Loucy (cell line): ENCODE results near the gene STAT3.
A peak's percentile ranks its signal among the peaks of the same experiment; 100 is the strongest.

Experiments
- H2AFZ ChIP-seq: fragments of 200-600 bp; sonication (generic); 2 replicates; pipeline ENCODE4 v1.6.0; 2016; ENCODE audit warnings: antibody characterized with exemption, mild to moderate bottlenecking, low read length, moderate library complexity
- H3F3A ChIP-seq: fragments of 200-600 bp; 2 replicates; pipeline ENCODE4 v1.6.0; 2016; ENCODE audit warnings: antibody characterized with exemption, low read depth, mild to moderate bottlenecking
- H3K27me3 ChIP-seq: fragments of 200-600 bp; sonication (generic); 2 replicates; pipeline ENCODE4 v1.6.1; 2014; ENCODE audit warnings: low read length, mild to moderate bottlenecking; ENCODE audit not compliant: insufficient read depth, poor library complexity, severe bottlenecking
- H3K36me3 ChIP-seq: fragments of 200-600 bp; sonication (generic); 2 replicates; pipeline ENCODE4 v1.6.1; 2016; ENCODE audit warnings: low read length; ENCODE audit not compliant: insufficient read depth
- H3K4me1 ChIP-seq: fragments of 200-600 bp; sonication (generic); 2 replicates; pipeline ENCODE4 v1.5.1; 2014; ENCODE audit warnings: low read length, mild to moderate bottlenecking; ENCODE audit not compliant: insufficient read depth, poor library complexity, severe bottlenecking
- H3K4me2 ChIP-seq: fragments of 200-600 bp; sonication (generic); 2 replicates; pipeline ENCODE4 v1.6.0; 2014; ENCODE audit warnings: antibody characterized with exemption, low read length, low read depth, mild to moderate bottlenecking; ENCODE audit not compliant: poor library complexity, severe bottlenecking
- H3K4me3 ChIP-seq: fragments of 200-600 bp; sonication (generic); 2 replicates; pipeline ENCODE4 v1.5.1; 2014; ENCODE audit warnings: low read length, mild to moderate bottlenecking, mixed read lengths; ENCODE audit not compliant: poor library complexity, severe bottlenecking
- H3K79me2 ChIP-seq: fragments of 200-600 bp; sonication (generic); 2 replicates; pipeline ENCODE4 v1.6.1; 2014; ENCODE audit warnings: low read length; ENCODE audit not compliant: insufficient read depth
- H3K9ac ChIP-seq: fragments of 200-600 bp; sonication (generic); 2 replicates; pipeline ENCODE4 v1.6.0; 2014; ENCODE audit warnings: mild to moderate bottlenecking, low read depth, low read length, moderate library complexity; ENCODE audit not compliant: poor library complexity, severe bottlenecking
- H3K9me2 ChIP-seq: fragments of 200-600 bp; sonication (generic); replicated peaks from 2 replicates; pipeline ENCODE4 v1.6.1; 2016; ENCODE audit warnings: low read depth, low read length, mixed read lengths
- H3K9me3 ChIP-seq: fragments of 200-600 bp; sonication (generic); 2 replicates; pipeline ENCODE4 v1.6.1; 2014; ENCODE audit warnings: mild to moderate bottlenecking, antibody characterized with exemption, low read length, low read depth; ENCODE audit not compliant: insufficient read depth
- H4K20me1 ChIP-seq: fragments of 200-600 bp; sonication (generic); 2 replicates; pipeline ENCODE4 v1.6.0; 2014; ENCODE audit warnings: antibody characterized with exemption, low read length, mild to moderate bottlenecking; ENCODE audit not compliant: insufficient read depth, poor library complexity, severe bottlenecking
- EZH2phosphoT487 ChIP-seq: fragments of 200-600 bp; IDR thresholded peaks from 2 replicates; pipeline ENCODE4 v1.6.1; 2018; ENCODE audit warnings: antibody characterized with exemption, mild to moderate bottlenecking, moderate library complexity, borderline replicate concordance
- TF ChIP-seq, protein P1 (sequence below): fragments of 200-600 bp; sonication (generic); conservative IDR thresholded peaks from 2 replicates; pipeline ENCODE4 v1.5.1; 2014; ENCODE audit warnings: mild to moderate bottlenecking, antibody characterized with exemption, low read length

Gene STAT3

DNA sequence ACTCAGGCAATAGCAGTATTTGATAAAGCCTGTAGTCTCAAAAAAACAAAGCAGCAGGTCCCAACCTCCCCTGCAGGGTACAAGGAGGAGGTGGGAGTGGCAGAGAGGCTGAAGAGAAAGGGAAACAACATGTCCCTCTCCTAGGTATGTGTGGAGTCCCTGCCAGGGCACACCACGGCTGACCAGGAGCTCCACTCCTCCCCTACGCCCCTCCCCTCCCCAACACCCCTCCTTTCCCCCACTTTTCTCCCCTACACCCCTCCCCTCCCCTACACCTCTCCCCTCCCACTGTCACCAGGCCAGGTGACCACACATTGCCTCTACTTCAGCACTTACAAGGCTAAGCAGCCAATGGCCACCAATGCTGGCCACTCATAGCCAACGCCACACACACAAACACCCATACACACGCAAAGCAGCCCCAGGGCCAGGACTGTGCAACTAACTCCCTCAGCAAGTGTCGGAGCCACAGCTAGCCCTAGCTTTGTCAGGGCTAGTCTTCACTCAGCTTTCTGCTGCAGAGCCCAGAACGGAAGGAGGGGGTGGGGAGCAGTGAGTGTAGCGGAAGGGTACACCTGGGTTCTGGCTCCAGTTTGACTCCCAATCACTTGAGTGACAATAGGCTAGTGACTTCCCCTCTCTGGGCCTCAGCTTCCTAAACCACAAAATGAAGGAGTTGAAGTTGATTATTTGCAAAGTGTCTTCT lies 26.6 kb upstream of the STAT3 start:
- H3K4me3 ChIP-seq = peak overlapping the region; percentile 58
- no peaks in the 10 kb centered on the region for H4K20me1 ChIP-seq
- H3K4me1 ChIP-seq = peaks cover 13% of the 10 kb centered on the region
- peak overlapping the region; percentile 65 for H3K9ac ChIP-seq
- TF ChIP-seq, protein P1, sequence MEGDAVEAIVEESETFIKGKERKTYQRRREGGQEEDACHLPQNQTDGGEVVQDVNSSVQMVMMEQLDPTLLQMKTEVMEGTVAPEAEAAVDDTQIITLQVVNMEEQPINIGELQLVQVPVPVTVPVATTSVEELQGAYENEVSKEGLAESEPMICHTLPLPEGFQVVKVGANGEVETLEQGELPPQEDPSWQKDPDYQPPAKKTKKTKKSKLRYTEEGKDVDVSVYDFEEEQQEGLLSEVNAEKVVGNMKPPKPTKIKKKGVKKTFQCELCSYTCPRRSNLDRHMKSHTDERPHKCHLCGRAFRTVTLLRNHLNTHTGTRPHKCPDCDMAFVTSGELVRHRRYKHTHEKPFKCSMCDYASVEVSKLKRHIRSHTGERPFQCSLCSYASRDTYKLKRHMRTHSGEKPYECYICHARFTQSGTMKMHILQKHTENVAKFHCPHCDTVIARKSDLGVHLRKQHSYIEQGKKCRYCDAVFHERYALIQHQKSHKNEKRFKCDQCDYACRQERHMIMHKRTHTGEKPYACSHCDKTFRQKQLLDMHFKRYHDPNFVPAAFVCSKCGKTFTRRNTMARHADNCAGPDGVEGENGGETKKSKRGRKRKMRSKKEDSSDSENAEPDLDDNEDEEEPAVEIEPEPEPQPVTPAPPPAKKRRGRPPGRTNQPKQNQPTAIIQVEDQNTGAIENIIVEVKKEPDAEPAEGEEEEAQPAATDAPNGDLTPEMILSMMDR = no peak
- no peak for TF ChIP-seq EZH2phosphoT487
- H3K79me2 ChIP-seq = no peaks in the 10 kb centered on the region
- H3K36me3 ChIP-seq = no peaks in the 10 kb centered on the region
- peak overlapping the region; percentile 27 for H2AFZ ChIP-seq
- no peaks in the 10 kb centered on the region for H3K9me2 ChIP-seq
- H3K4me2 ChIP-seq = peak overlapping the region; percentile 55
- H3K27me3 ChIP-seq = no peaks in the 10 kb centered on the region
- no peaks in the 10 kb centered on the region for H3K9me3 ChIP-seq
- H3F3A ChIP-seq = no peaks in the 10 kb centered on the region

DNA sequence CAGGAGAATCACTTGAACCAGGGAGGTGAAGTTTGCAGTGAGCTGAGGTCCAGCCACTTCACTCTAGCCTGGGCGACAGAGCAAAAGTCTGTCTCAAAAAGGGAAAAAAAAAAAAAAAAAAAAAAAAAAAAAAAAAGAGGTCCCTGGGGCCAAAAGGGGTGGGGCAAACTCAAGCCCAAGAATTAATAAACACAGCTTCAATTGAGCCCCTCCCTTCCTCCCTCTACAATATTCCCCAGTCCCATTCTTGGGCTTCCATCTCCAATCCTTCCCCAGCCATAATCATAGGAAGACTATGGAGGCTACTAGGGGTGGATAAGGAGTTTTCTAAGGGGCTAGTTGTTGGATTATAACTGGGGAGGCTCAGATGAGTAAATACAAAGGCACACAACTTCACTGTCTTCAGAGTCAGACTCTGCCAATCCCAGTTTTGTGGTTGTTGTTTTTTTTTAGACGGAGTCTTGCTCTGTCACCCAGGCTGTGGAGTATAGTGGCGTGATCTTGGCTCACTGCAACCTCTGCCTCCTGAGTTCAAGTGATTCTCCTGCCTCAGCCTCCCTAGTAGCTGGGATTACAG lies 25.3 kb upstream of the STAT3 start:
- Histone ChIP-seq H3K4me3 (no peak overlapping the region), H2AFZ (no peak overlapping the region), H3K79me2 (no peaks in the 10 kb centered on the region), H3K9me2 (no peaks in the 10 kb centered on the region), H3K4me2 (no peak overlapping the region), H3K9ac (no peak overlapping the region), H3K36me3 (no peaks in the 10 kb centered on the region), H4K20me1 (no peaks in the 10 kb centered on the region), H3K27me3 (no peaks in the 10 kb centered on the region), H3K4me1 (peaks cover 13% of the 10 kb centered on the region), H3K9me3 (no peaks in the 10 kb centered on the region), H3F3A (no peaks in the 10 kb centered on the region)
- TF ChIP-seq, protein P1 = no peak
- no peak for TF ChIP-seq EZH2phosphoT487

GRCh38 chr17:42411905-42412679 lies 23.9 kb upstream of the STAT3 start:
- no peaks in the 10 kb centered on the region for H3K36me3 ChIP-seq
- no peaks in the 10 kb centered on the region for H3K9me2 ChIP-seq
- TF ChIP-seq, protein P1 = no peak
- no peak for TF ChIP-seq EZH2phosphoT487
- H3K27me3 ChIP-seq = no peaks in the 10 kb centered on the region
- H3K4me1 ChIP-seq = peaks cover 13% of the 10 kb centered on the region
- no peaks in the 10 kb centered on the region for H3K9me3 ChIP-seq
- H4K20me1 ChIP-seq = no peaks in the 10 kb centered on the region
- no peaks in the 10 kb centered on the region for H3K79me2 ChIP-seq
- H3F3A ChIP-seq = no peaks in the 10 kb centered on the region
- no peak overlapping the region for H3K4me3 ChIP-seq
- H3K9ac ChIP-seq = no peak overlapping the region
- H3K4me2 ChIP-seq = no peak overlapping the region
- H2AFZ ChIP-seq = no peak overlapping the region; the same call in 1 of the 2 replicates
